Gastroesophageal sphincter (tissue), 3 donors: Measurements from ENCODE around the gene TOP1.
"Not testable (repeated sequence)": the region's sequence is repeated elsewhere in the genome, so short reads cannot be mapped to it uniquely, and the experiment has no call there.

Experiments
- POLR2AphosphoS5 ChIP-seq: sonication (generic); formaldehyde crosslinking; IDR thresholded peaks from one replicate; pipeline ENCODE4 v1.6.1; 2017; ENCODE audit warnings: antibody characterized with exemption
- TF ChIP-seq, protein P1 (sequence below), 4 experiments: fragments of 200-600 bp in 2 of 4; fragments of 450-650 bp in 2 of 4; sonication (generic) in 1 of 4; IDR thresholded peaks; one replicate each; pipeline ENCODE4 v1.5.1; 2017 to 2019; ENCODE audit warnings: antibody characterized with exemption in 4 of 4, mild to moderate bottlenecking in 2 of 4, moderate library complexity in 2 of 4

DNA sequence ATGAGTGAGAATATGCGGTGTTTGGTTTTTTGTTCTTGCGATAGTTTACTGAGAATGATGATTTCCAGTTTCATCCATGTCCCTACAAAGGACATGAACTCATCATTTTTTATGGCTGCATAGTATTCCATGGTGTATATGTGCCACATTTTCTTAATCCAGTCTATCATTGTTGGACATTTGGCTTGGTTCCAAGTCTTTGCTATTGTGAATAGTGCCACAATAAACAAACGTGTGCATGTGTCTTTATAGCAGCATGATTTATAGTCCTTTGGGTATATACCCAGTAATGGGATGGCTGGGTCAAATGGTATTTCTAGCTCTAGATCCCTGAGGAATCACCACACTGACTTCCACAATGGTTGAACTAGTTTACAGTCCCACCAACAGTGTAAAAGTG lies 99.7 kb downstream of the TOP1 start:
- TF ChIP-seq POLR2AphosphoS5, result not testable (repeated sequence)
- TF ChIP-seq, protein P1, sequence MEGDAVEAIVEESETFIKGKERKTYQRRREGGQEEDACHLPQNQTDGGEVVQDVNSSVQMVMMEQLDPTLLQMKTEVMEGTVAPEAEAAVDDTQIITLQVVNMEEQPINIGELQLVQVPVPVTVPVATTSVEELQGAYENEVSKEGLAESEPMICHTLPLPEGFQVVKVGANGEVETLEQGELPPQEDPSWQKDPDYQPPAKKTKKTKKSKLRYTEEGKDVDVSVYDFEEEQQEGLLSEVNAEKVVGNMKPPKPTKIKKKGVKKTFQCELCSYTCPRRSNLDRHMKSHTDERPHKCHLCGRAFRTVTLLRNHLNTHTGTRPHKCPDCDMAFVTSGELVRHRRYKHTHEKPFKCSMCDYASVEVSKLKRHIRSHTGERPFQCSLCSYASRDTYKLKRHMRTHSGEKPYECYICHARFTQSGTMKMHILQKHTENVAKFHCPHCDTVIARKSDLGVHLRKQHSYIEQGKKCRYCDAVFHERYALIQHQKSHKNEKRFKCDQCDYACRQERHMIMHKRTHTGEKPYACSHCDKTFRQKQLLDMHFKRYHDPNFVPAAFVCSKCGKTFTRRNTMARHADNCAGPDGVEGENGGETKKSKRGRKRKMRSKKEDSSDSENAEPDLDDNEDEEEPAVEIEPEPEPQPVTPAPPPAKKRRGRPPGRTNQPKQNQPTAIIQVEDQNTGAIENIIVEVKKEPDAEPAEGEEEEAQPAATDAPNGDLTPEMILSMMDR (IDR thresholded peaks at IDR 0.05), result not testable (repeated sequence)
